ENCODE results near the gene OR8K5.
"Not testable (repeated sequence)": the region's sequence is repeated elsewhere in the genome, so short reads cannot be mapped to it uniquely, and the experiment has no call there.

The OR8K5 gene

GRCh38 chr11:56160217-56160616, at the start of gene OR8K5:
Gene OR8K5 (minus strand): TSS chr11:56160317. CDS start chr11:56160317, 0 bp downstream.
- no peaks in the 10 kb centered on the region for H3K4me1 ChIP-seq (ENCODE audit: insufficient read depth, low read length)
- H3K36me3 ChIP-seq (ENCODE audit: insufficient read depth, low read length): no peaks in the 10 kb centered on the region
- H3K9me3 ChIP-seq (ENCODE audit: control insufficient read depth, insufficient read depth, low read length): no peaks in the 10 kb centered on the region; the same call in 1 of the 2 replicates
- no peak within 1 kb of the TSS for H3K9ac ChIP-seq (ENCODE audit: low read depth, low read length)

GRCh38 chr11:56207790-56208189, 47.7 kb upstream of the OR8K5 start:
- Histone ChIP-seq H3K36me3 (ENCODE audit: insufficient read depth, low read length) (no peaks in the 10 kb centered on the region), H3K9me3 (ENCODE audit: control insufficient read depth, insufficient read depth, low read length) (no peaks in the 10 kb centered on the region), H3K4me1 (ENCODE audit: insufficient read depth, low read length) (no peaks in the 10 kb centered on the region), H3K9ac (ENCODE audit: low read depth, low read length) (no peak overlapping the region)

GRCh38 chr11:56197367-56197766, 37.2 kb upstream of the OR8K5 start:
- Histone ChIP-seq H3K9ac (ENCODE audit: low read depth, low read length) (no peak overlapping the region), H3K9me3 (ENCODE audit: control insufficient read depth, insufficient read depth, low read length) (no peaks in the 10 kb centered on the region), H3K4me1 (ENCODE audit: insufficient read depth, low read length) (no peaks in the 10 kb centered on the region), H3K36me3 (ENCODE audit: insufficient read depth, low read length) (no peaks in the 10 kb centered on the region)

- Histone ChIP-seq H3K9ac (ENCODE audit: low read depth, low read length) (no peak overlapping the region), H3K9me3 (ENCODE audit: control insufficient read depth, insufficient read depth, low read length) (no peaks in the 10 kb centered on the region), H3K4me1 (ENCODE audit: insufficient read depth, low read length) (no peaks in the 10 kb centered on the region), H3K36me3 (ENCODE audit: insufficient read depth, low read length) (no peaks in the 10 kb centered on the region)
Observed at GRCh38 chr11:56196705-56197104, 36.6 kb upstream of the OR8K5 start.

- Histone ChIP-seq H3K4me1 (ENCODE audit: insufficient read depth, low read length) (no peaks in the 10 kb centered on the region), H3K36me3 (ENCODE audit: insufficient read depth, low read length) (no peaks in the 10 kb centered on the region), H3K9ac (ENCODE audit: low read depth, low read length) (no peak overlapping the region), H3K9me3 (ENCODE audit: control insufficient read depth, insufficient read depth, low read length) (no peaks in the 10 kb centered on the region)
Observed at GRCh38 chr11:56188602-56189001, 28.5 kb upstream of the OR8K5 start.

- Histone ChIP-seq H3K9ac (ENCODE audit: low read depth, low read length) (no peak overlapping the region), H3K36me3 (ENCODE audit: insufficient read depth, low read length) (no peaks in the 10 kb centered on the region), H3K9me3 (ENCODE audit: control insufficient read depth, insufficient read depth, low read length) (no peaks in the 10 kb centered on the region; the same call in 1 of the 2 replicates), H3K4me1 (ENCODE audit: insufficient read depth, low read length) (no peaks in the 10 kb centered on the region)
Observed at GRCh38 chr11:56183459-56183858, 23.3 kb upstream of the OR8K5 start.

GRCh38 chr11:56176318-56176717, 16.2 kb upstream of the OR8K5 start, which contains the start of gene OR5J2:
Gene OR5J2 (plus strand): TSS chr11:56176618. CDS start chr11:56176618, 0 bp downstream.
- Histone ChIP-seq H3K36me3 (ENCODE audit: insufficient read depth, low read length) (no peaks in the 10 kb centered on the region), H3K4me1 (ENCODE audit: insufficient read depth, low read length) (no peaks in the 10 kb centered on the region), H3K9ac (ENCODE audit: low read depth, low read length) (no peak within 1 kb of the TSS), H3K9me3 (ENCODE audit: control insufficient read depth, insufficient read depth, low read length) (no peaks in the 10 kb centered on the region; the same call in 1 of the 2 replicates)

- H3K36me3 ChIP-seq (ENCODE audit: insufficient read depth, low read length): no peaks in the 10 kb centered on the region
- H3K4me1 ChIP-seq (ENCODE audit: insufficient read depth, low read length): no peaks in the 10 kb centered on the region
- H3K9me3 ChIP-seq (ENCODE audit: control insufficient read depth, insufficient read depth, low read length): no peaks in the 10 kb centered on the region
- no peak overlapping the region for H3K9ac ChIP-seq (ENCODE audit: low read depth, low read length)
Observed at GRCh38 chr11:56172256-56172830, 12.2 kb upstream of the OR8K5 start.

- Histone ChIP-seq H3K9ac (ENCODE audit: low read depth, low read length) (no peak overlapping the region), H3K36me3 (ENCODE audit: insufficient read depth, low read length) (no peaks in the 10 kb centered on the region), H3K9me3 (ENCODE audit: control insufficient read depth, insufficient read depth, low read length) (no peaks in the 10 kb centered on the region), H3K4me1 (ENCODE audit: insufficient read depth, low read length) (no peaks in the 10 kb centered on the region)
Observed at GRCh38 chr11:56163804-56164203, 3.7 kb upstream of the OR8K5 start.

- Histone ChIP-seq H3K36me3 (ENCODE audit: insufficient read depth, low read length) (no peaks in the 10 kb centered on the region), H3K4me1 (ENCODE audit: insufficient read depth, low read length) (no peaks in the 10 kb centered on the region), H3K9me3 (ENCODE audit: control insufficient read depth, insufficient read depth, low read length) (0 out of 2 replicates have a peak, but pooled peaks cover 3% of the 10 kb centered on the region), H3K9ac (ENCODE audit: low read depth, low read length) (no peak overlapping the region)
Observed at GRCh38 chr11:56152333-56152732, 7.8 kb downstream of the OR8K5 start.

- H3K4me1 ChIP-seq (ENCODE audit: insufficient read depth, low read length): no peaks in the 10 kb centered on the region
- 0 out of 2 replicates have a peak, but pooled peaks cover 3% of the 10 kb centered on the region for H3K9me3 ChIP-seq (ENCODE audit: control insufficient read depth, insufficient read depth, low read length)
- no peaks in the 10 kb centered on the region for H3K36me3 ChIP-seq (ENCODE audit: insufficient read depth, low read length)
- no peak overlapping the region for H3K9ac ChIP-seq (ENCODE audit: low read depth, low read length)
Observed at GRCh38 chr11:56151376-56151775, 8.7 kb downstream of the OR8K5 start.

- H3K4me1 ChIP-seq (ENCODE audit: insufficient read depth, low read length); H3K9me3 ChIP-seq (ENCODE audit: control insufficient read depth, insufficient read depth, low read length); H3K9ac ChIP-seq (ENCODE audit: low read depth, low read length); H3K36me3 ChIP-seq (ENCODE audit: insufficient read depth, low read length): not testable (repeated sequence)
Observed at GRCh38 chr11:56143681-56144080, 16.4 kb downstream of the OR8K5 start.

- H3K9me3 ChIP-seq (ENCODE audit: control insufficient read depth, insufficient read depth, low read length): no peaks in the 10 kb centered on the region
- no peaks in the 10 kb centered on the region for H3K36me3 ChIP-seq (ENCODE audit: insufficient read depth, low read length)
- H3K9ac ChIP-seq (ENCODE audit: low read depth, low read length): no peak within 1 kb of the TSS
- no peaks in the 10 kb centered on the region for H3K4me1 ChIP-seq (ENCODE audit: insufficient read depth, low read length)
Observed at GRCh38 chr11:56140151-56140661, 19.9 kb downstream of the OR8K5 start, which contains the start of gene OR8J3. Gene OR8J3 (minus strand): TSS chr11:56140201. CDS start chr11:56137718, 2,483 bp downstream.

GRCh38 chr11:56122073-56122472, 38.0 kb downstream of the OR8K5 start, which contains the start of gene OR8H3:
Gene OR8H3 (plus strand): TSS chr11:56122373. CDS start chr11:56122373, 0 bp downstream.
- Histone ChIP-seq H3K9me3 (ENCODE audit: control insufficient read depth, insufficient read depth, low read length) (no peaks in the 10 kb centered on the region), H3K36me3 (ENCODE audit: insufficient read depth, low read length) (no peaks in the 10 kb centered on the region), H3K9ac (ENCODE audit: low read depth, low read length) (no peak within 1 kb of the TSS), H3K4me1 (ENCODE audit: insufficient read depth, low read length) (no peaks in the 10 kb centered on the region)
